HG02610 (cell line): Measurements from ENCODE around the gene FOXA2.

Experiments used
- ATAC-seq: cut with Tn5 transposase; IDR thresholded peaks from one replicate; pipeline ENCODE4 v1.9.1; 2021; ENCODE audit warnings: mild to moderate bottlenecking, moderate library complexity; ENCODE audit not compliant: unreplicated experiment

The FOXA2 gene

DNA sequence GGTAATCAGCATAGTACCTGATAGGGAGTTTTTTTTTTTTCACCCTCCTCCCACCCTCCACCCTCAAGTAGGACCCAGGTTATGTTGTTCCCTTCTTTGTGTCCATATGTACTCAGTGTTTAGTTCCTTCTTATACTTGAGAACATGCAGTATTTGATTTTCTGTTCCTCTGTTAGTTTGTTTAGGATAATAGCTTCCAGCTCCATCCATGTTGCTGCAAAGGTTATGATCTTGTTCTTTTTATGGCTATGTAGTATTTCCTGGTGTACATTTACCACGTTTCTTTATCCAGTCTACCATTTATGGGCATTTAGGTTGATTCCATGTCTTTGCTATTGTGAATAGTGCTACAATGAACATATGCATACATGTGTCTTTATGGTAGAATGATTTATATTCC lies 41.9 kb downstream of the FOXA2 start:
- ATAC-seq: no peak

DNA sequence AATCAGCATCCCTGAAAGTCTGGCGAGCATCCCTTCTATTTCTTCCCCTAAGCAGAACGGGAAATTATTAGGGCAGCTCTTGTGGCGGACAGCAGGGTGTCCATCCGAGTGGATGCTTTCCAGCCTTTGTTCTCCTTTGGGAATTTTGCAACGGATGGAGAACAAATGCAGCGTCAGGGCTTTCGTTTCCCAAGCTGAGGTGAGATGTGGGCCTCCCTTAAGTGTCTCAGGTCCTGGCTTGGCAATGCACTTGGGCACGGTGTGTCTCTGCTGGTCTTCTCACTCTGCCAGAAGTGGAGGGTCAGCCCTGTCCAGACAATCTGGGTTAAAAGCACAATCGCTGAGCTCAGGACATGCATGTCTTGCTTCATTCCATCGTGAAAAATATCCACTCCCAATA lies 43.5 kb downstream of the FOXA2 start:
- no peak for ATAC-seq

DNA sequence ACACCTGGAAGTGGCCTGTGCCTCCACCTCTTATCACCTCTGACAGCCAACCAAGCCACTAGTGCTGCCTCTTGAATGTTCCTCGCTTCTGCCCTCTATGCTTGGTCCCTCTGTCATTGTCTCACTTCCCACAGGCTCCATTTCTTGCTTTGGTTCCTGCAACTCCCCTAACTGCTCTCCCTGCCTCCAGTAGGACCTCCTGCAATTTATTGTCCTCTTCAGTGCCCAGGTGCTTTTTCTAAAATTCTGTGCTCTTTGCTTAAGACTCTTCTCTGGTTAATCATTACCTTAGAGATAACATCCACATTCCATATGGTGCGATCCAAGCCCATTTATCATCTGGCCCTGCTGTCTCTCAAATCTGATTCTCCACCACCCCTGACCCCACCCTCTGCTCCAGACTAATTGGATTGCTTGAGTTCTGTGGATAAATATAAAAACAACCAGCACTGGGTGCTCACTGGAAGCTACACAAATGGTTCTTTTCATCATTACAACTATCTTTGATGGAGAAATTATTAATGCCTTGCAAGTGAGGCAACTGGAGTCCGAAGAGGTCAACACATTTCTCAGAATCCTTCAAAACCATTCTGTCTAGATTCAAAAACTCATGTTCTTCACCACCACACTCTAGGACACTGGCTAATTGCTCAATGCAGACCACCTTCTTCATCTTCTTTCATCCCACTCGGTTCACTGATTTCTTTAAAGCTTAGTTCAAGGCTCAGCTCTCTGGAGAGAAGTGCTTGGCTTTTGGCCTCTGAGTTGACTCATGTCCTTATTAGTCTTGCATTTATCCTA lies 47.2 kb downstream of the FOXA2 start:
- ATAC-seq: no peak

DNA sequence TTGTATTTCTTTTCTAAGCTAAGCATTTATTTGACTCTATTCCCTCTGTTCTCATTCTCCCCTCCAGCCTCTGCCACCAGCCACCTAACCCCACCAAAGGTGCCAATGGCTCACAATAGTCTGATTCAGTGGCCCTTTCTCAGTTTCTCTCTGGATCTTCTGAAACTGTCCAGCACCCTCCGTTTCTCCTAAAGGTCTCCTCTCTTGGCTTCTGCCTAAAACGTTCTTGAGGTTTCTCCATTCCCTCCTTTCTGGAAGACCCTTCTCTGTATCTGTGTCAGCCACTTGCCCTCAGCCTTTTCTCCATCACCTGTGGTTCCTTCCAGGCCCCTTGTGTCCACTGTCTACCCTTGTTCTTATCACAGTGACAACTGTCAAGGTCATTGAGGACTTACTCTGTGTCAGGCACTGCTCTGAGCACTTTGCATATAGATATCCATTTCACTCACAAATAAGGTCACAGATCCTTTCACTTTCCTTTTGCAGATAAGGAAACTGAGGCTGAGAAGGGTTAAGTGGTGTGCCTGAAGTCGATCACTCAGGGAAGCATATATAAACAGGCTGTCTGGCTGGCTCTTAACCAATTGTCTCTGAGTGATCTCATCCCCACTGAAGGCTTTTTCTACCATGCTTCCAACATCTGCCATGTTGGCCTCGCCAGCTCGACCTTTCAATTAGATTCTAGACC lies 48.1 kb downstream of the FOXA2 start:
- no peak for ATAC-seq

DNA sequence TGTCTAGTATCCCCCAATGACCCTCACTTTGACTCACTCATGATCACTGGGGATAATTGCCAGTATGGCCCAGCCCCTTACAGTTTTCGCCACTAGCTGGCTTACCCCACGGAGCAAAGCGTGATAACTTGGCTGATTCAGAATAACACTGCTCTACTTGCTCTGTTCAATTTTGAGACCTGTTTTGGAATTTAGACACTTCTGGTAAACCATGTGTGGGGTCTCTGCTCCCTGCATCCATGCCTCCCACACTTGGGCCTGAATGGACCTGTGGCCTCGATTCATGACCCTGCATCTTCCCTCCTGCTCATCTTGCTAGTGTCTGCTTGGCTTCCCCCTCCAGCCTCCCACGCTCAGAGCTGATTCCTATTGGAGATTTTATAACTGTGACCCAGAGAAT lies 48.9 kb downstream of the FOXA2 start:
- no peak for ATAC-seq

DNA sequence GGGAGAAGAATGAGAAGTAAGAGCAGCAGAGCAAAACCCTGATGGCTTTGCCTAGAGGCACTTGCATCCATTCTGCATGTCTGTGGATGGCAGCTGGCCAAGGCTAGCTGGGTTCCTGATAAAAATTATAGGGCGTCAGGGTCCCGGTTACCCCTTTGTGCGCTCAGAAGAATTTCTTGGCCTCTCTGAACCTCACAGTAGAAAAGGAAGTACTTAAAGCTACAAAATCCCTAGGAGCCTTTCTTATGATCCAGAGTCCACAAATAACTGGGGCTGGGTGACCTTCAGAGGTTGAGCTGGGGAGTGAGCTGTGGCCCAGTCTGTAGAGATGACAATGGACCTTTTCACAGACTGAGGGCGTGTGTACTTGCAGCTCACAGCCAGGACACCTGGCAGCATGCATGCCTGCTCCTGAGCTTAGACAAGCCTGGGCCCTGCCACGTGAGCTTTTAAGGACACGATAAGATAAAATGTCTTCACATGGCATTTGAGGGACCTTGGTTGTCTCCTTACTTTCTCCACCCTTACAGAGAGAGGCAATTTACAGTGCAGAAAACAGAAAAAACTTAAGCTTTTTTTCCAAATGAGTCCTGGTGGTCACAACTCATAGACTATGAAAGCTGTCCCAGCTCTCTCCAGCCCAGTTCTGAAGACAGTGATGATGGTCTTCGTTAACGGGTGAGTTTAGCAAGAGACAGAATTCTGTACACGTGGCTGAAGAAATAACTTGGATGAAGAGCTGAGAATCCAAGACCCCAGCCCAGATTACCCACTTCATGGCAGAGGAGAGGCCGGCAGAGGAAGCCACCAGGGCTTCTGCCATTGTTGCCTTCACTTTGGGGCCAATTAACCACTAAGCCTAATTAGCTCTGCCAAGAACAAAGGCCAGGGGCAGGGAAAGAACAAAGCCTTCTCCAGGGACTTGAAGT lies 50.3 kb downstream of the FOXA2 start:
- no peak for ATAC-seq

DNA sequence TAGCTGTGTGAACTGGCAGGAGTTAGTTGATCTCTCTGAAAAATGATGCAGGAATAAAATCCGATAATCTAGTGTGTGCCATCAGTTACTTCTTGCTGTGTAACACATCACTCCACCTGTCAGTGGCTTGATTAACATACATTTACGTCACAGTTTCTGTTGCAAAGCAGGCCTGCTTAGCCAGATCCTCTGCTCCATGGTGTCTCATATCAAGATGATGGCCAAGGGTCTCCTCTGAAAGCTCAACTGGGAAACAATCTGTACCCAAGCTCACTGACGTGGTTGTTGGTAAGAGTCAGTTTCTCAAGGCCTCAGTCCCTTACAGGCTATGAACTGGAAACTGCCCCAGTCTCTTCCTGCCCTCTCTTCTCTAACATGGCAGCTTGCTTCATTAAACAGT lies 51.8 kb downstream of the FOXA2 start:
- ATAC-seq: no peak

DNA sequence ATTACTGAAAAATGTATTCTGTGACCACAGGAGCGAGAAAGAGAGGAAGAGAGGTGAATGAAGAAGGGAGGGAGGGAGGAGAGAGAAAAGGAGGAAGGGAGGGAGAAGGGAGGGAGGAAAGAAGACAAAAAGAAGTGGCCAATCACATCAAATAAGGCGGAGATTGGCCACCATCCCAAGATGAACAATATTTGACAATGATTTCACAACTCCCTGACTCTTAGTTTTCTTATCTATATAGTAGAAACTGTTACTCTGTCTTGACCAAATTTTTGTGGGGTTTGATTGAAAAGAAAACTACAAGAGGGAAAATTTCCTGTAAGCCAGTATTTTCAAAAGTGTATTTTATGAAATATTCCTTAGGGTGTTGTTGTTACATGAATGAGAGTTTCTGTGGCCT lies 52.6 kb downstream of the FOXA2 start:
- ATAC-seq: no peak

DNA sequence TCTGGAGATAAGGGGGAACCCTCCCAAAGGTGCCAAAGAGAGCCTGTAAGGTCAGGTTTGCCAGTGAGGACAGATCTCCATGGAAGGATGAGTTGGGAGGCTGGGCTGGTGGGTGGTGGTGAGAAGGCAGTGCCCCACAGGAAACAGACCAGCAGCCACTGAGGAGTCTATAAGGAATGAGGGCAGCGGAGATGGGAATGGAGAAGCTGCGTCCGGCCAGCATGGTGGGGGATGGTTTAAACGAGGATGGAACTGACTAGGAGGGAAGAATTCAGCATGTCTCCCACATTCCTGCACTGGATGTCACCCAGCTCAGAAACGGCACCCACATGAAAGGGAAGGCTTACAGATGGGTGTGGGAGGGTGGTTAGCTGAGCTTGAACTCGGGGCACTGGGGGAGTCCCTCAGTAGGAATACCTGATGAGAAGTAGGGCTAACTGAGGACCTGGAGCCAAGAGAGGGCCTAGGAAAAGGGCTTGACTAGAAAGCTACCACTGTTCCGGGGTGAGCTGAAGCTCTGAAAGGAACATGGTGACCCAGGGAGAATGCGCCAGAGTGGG lies 53.2 kb downstream of the FOXA2 start:
- ATAC-seq: no peak
